HEK293T (cell line): ENCODE measurements around the gene SMIM44.
"Not testable (repeated sequence)": the region's sequence is repeated elsewhere in the genome, so short reads cannot be mapped to it uniquely, and the experiment has no call there.

ENCODE experiments used
- CTCF ChIA-PET: fragments of 350-600 bp; formaldehyde crosslinking; extraction: SDS; loops from one replicate; lab custom pipeline; 2021; ENCODE audit warnings: antibody characterized with exemption, inconsistent platforms; lab: Yijun Ruan, JAX
- POLR2A ChIA-PET: fragments of 350-600 bp; formaldehyde crosslinking; extraction: SDS; loops from one replicate; lab custom pipeline; 2020; ENCODE audit warnings: antibody characterized with exemption, inconsistent platforms; lab: Yijun Ruan, JAX
- DNase-seq: peaks from one replicate; pipeline ENCODE4 v3.0.0; 2012; ENCODE audit warnings: mixed read lengths; ENCODE audit errors: extremely low spot score
- ARNT ChIP-seq: fragments of 450-650 bp; IDR thresholded peaks from 2 replicates; pipeline ENCODE4 v1.6.1; 2017; ENCODE audit warnings: mild to moderate bottlenecking
- BHLHE40 ChIP-seq: fragments of 450-650 bp; IDR thresholded peaks from 2 replicates; pipeline ENCODE4 v1.6.1; 2016; ENCODE audit warnings: mild to moderate bottlenecking, moderate library complexity, borderline replicate concordance
- CTBP1 ChIP-seq: fragments of 450-650 bp; IDR thresholded peaks from 2 replicates; pipeline ENCODE4 v1.6.1; 2016; ENCODE audit warnings: borderline replicate concordance
- ELF4 ChIP-seq: fragments of 450-650 bp; IDR thresholded peaks from 2 replicates; pipeline ENCODE4 v1.6.1; 2017; ENCODE audit warnings: antibody characterized with exemption
- FOXA1 ChIP-seq: fragments of 450-650 bp; IDR thresholded peaks from 2 replicates; pipeline ENCODE4 v1.6.1; 2016; ENCODE audit warnings: mild to moderate bottlenecking
- FOXK2 ChIP-seq: fragments of 450-650 bp; IDR thresholded peaks from 2 replicates; pipeline ENCODE4 v1.6.1; 2016; ENCODE audit warnings: mild to moderate bottlenecking
- FOXM1 ChIP-seq: fragments of 450-650 bp; IDR thresholded peaks from 2 replicates; pipeline ENCODE4 v1.6.1; 2017; ENCODE audit warnings: mild to moderate bottlenecking, borderline replicate concordance
- HDGF ChIP-seq: fragments of 450-650 bp; IDR thresholded peaks from 2 replicates; pipeline ENCODE4 v1.6.1; 2017; ENCODE audit warnings: antibody characterized with exemption, borderline replicate concordance
- L3MBTL2 ChIP-seq: fragments of 450-650 bp; conservative IDR thresholded peaks from 2 replicates; pipeline ENCODE4 v1.6.1; 2016; ENCODE audit warnings: mild to moderate bottlenecking
- LEF1 ChIP-seq: fragments of 450-650 bp; IDR thresholded peaks from 2 replicates; pipeline ENCODE4 v1.6.1; 2017; ENCODE audit warnings: mild to moderate bottlenecking, borderline replicate concordance
- NFRKB ChIP-seq: fragments of 450-650 bp; IDR thresholded peaks from 2 replicates; pipeline ENCODE4 v1.6.1; 2016; ENCODE audit warnings: mild to moderate bottlenecking, moderate library complexity
- PKNOX1 ChIP-seq: fragments of 450-650 bp; IDR thresholded peaks from 2 replicates; pipeline ENCODE4 v1.6.1; 2016
- SP1 ChIP-seq: fragments of 450-650 bp; IDR thresholded peaks from 2 replicates; pipeline ENCODE4 v1.6.1; 2017
- SUZ12 ChIP-seq: fragments of 450-650 bp; IDR thresholded peaks from 2 replicates; pipeline ENCODE4 v1.6.1; 2016; ENCODE audit warnings: mild to moderate bottlenecking
- TARDBP ChIP-seq: fragments of 450-650 bp; IDR thresholded peaks from 2 replicates; pipeline ENCODE4 v1.6.1; 2016
- ZNF384 ChIP-seq: fragments of 450-650 bp; IDR thresholded peaks from 2 replicates; pipeline ENCODE4 v1.6.1; 2016

SMIM44 gene

GRCh38 chr19:3456925-3457527, 26.2 kb downstream of the SMIM44 start:
- ChIA-PET CTCF (no interaction called here), POLR2A (no interaction called here)

GRCh38 chr19:3455960-3456601, 27.2 kb downstream of the SMIM44 start:
- POLR2A ChIA-PET, result no interaction called here

More at GRCh38 chr19:3456925-3457527, 26.2 kb downstream of the SMIM44 start:
- no peak for DNase-seq
- TF ChIP-seq PKNOX1 (no peak), ARNT (no peak), BHLHE40 (no peak)

GRCh38 chr19:3455393-3455955, 27.8 kb downstream of the SMIM44 start:
- no peak for DNase-seq
- ChIA-PET POLR2A (no interaction called here), CTCF (interaction anchor here (0.5 kb wide), 1 partner anchor 231 kb away, joined by 3 read pairs; no protein-coding TSS in a partner anchor)
- no peak for TF ChIP-seq FOXA1
- no peak for TF ChIP-seq FOXM1
- TF ChIP-seq TARDBP, result no peak
- no peak for TF ChIP-seq BHLHE40
- no peak for TF ChIP-seq SP1
- no peak for TF ChIP-seq FOXK2

More at GRCh38 chr19:3455960-3456601, 27.2 kb downstream of the SMIM44 start:
- DNase-seq, result no peak
- TF ChIP-seq SP1 (no peak), FOXA1 (no peak), HDGF (no peak), PKNOX1 (no peak), ARNT (no peak), BHLHE40 (no peak), FOXK2 (no peak), TARDBP (no peak), L3MBTL2 (no peak), CTBP1 (no peak), FOXM1 (no peak), SUZ12 (no peak), LEF1 (no peak), ELF4 (no peak), ZNF384 (no peak), NFRKB (no peak)
- CTCF ChIA-PET, result no interaction called here

- TF ChIP-seq CTBP1 (no peak), BHLHE40 (no peak), ELF4 (no peak), HDGF (no peak), SP1 (no peak), PKNOX1 (no peak), ARNT (no peak), FOXA1 (no peak), ZNF384 (no peak), FOXM1 (no peak), TARDBP (no peak), L3MBTL2 (no peak), SUZ12 (no peak), LEF1 (no peak), FOXK2 (no peak), NFRKB (no peak)
- ChIA-PET POLR2A (no interaction called here), CTCF (no interaction called here)
- DNase-seq, result no peak
These were observed 28.4 kb downstream of the SMIM44 start for GRCh38 chr19:3454656-3455392.

- ChIA-PET POLR2A (no interaction called here), CTCF (no interaction called here)
- no peak for DNase-seq
- TF ChIP-seq FOXK2, result no peak
These were observed 29.4 kb downstream of the SMIM44 start for GRCh38 chr19:3453840-3454239.

- DNase-seq, POLR2A ChIA-PET, CTCF ChIA-PET: not testable (repeated sequence)
These were observed 30.4 kb downstream of the SMIM44 start for GRCh38 chr19:3452942-3453214.
